HG03097 (cell line): ENCODE measurements around the gene NUMBL.
A peak's percentile ranks its signal among the peaks of the same experiment; 100 is the strongest.
"Not testable (repeated sequence)": the region's sequence is repeated elsewhere in the genome, so short reads cannot be mapped to it uniquely, and the experiment has no call there.

Source experiments
- ATAC-seq: cut with Tn5 transposase; IDR thresholded peaks from one replicate; pipeline ENCODE4 v1.9.1; 2021; ENCODE audit not compliant: unreplicated experiment, low FRiP score

The NUMBL gene

DNA sequence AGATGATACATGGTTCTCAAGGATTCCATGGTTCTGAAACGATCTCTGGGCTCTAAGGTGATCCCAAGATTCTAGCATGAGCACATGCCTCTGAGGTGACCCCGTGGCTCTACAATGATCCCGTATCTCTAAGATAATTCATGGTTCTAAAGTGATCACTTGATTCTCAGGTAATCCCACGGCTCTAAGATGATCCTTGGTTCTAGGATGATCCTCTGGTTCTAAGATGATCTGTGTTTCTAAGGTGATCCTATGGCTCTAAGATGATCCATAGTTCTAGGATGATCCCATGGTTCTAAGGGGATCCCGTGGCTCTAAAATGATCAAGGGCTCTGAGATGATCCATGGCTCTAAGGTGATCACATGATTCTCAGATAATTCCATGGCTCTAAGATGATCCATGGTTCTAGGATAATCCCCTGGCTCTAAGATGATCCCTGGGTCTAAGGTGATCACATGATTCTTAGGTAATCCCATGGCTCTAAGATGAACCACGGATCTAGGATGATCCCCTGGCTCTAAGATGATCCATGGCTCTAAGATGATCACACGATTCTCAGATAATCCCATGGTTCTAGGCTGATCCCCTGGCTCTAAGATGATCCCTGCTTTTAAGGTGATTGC lies 21.3 kb downstream of the NUMBL start:
- ATAC-seq = no peak

DNA sequence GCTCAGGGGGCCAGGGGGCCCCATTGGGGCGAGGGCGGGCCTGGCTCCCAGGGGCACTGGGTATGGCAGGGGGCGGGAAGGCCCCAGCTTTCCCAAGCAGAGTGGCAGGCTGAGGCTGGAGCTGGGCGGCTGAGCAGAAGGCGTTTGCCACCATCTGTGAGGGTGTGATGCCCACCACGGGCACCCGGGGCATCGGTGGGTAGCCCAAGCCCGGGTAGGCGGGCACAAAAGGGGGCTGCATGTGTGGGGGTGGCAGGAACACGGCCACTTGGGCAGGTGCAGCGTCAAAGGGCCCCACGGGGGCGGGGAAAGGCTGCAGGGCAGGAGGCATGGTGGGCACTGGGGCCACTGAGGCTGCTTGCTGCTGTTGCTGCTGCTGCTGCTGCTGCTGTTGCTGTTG lies 22.8 kb downstream of the NUMBL start:
- no peak for ATAC-seq

DNA sequence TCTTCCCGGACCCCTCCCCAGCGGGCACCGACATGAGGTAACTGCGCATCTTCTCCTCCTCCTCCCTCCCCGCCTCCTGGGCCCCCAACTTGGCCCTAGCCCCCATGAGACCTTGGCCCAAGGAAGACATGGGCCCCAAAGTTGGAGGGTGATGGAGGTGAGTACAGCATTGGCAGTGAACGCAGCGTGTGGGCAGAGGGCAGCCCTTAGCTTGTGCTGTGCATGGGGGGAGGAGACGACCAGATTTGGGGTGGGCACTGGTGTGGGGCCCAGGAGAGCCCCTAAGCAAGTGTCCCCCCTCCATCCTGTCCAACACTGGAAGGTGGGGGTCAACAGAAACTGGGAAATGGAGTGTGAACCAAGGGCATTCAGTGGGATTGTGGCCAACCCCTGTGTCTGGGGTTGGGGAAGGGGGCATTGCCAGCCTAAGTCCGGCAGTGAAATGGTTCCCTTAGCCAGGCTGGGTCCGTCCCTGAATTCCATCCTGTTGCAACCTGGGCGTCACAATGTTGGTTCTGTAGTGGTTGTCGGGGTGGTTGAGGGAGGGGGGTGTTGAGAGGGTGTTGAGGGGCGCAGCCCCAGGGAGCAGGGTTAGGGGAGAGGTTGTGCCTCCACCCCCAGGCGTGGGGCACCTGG lies 23.5 kb downstream of the NUMBL start:
- ATAC-seq = no peak

DNA sequence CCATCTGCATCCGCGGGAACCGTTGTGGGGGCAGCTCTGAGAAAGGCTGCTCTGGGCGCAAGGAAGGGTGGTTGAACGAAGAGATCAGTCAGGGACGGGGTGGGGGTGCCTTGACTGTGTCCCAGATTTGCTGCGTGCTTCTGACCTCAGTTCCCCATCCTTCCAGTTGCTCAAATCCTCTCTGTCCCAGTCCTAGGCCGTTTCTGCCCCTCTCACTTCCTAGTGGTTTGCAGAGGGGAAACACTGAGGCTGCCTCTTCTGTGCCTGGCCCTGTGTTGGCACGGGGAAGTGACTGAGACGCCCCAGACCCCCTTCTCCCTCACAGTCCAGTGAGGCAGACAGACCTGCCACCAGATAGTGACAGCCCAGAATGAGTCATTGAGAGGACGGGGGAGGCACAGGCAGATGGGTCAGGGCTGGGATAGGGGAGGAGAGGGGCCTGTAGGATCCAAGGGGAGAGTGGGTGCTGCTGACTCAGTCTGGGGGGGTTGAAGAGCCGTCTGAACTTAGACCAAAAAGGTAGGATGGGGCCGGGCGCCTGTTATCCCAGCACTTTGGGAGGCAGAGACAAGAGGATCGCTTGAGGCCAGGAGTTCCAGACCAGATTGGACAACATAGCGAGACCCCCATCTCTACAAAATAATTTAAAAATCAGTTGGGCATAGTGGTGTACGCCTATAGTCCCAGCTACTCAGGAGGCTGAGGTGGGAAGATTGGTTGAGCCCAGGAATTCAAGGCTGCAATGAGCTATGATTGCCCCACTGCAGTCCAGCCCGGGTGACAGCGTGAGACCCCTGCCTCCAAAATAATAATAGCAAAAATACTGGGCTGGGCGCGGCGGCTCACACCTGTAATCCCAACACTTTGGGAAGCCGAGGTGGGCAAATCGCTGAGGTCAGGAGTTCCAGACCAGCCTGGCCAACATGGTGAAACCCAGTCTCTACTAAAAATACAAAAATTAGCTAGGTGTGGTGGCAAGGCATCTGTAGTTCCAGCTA lies 26.5 kb downstream of the NUMBL start:
- ATAC-seq = no peak

DNA sequence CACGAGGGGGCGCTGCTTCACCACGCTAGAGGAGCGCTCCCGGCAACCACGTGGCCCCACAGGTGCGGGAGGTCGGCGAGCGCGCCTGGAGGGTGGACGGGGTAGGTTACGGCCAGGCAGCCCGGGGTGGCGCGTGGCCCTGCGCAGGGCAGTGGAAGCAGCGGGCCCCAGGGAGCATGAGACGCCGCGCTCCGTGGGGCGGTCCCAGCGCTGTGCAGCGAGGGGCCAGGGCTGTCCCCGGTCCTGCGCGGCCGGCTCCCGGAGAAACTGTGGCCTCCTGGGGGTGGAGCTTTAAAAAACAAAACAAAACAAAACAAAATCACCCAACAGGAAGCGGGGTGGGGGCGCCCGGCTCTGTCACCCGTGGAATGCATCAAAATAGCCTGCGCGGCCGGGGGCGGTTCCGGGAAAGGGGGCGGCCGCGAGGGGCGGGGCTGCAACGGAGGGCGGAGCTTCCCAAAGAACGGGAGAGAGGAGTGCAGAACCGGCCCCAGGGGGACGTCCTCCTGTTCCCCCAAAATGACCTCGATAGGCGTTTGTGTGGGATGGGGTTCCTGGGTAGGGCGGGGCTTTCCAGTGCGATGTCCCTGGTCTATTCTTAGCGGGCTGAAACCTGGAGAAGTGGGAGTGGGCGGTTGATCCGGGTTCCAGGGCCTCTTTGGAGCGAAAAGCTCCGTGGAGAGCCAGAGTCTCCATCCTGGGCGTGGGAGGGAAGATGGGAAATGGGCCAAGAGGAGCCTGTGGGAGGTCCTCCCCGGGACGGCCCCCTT lies 27.3 kb downstream of the NUMBL start:
- peak; percentile 93 for ATAC-seq

DNA sequence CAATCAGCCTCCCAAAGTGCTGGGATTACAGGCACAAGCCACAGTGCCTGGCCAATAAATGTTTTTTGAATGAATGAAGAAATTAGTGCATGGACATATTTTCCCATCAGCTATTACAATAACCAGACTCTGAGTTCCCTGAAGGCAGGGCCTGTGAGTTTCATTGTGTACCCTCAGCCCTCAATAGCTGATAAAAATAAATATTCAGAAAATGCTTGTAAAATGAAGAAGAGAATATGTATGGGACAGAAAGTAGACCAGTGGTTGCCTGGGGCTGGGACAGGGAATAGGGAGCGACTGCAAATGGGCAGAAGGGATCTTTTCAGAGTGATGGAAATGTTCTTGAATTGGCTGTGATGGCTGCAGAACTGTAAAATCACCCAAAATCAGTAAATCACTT lies 28.8 kb downstream of the NUMBL start:
- no peak for ATAC-seq

DNA sequence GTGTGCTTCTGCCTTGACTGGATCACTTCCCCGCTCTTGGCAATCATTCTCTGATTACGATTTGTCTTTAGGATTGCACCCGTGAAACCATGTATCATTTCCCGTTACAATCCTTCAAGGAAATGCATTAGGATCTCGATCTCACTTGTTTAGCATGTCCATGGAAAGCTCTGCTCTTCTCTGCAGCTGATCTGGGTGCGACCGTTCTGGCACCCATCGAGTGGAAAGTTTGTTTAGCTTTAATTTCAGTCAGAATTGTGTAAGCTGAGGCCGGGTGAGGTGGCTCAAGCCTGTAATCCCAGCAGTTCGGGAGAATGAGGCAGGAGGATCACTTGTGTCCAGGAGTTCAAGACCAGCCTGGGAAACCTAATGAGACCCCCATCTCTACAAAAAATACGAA lies 30.9 kb downstream of the NUMBL start:
- ATAC-seq = no peak

DNA sequence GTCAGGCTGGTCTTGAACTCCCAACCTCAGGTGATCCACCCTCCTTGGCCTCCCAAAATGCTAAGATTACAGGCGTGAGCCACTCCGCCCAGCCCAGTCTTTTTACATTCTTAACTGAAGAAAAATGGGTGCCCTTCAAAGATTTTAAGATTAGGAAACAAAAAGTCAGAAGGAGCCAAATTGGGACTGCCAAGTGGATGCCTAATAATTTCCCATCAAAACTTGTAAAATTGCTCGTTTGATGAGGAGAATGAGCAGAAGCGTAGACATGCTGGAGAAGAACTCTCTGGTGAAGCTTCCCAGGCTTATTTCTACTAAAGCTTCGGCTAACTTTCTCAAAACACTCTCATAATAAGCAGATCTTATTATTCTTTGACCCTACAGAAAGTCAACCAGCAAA lies 31.3 kb downstream of the NUMBL start:
- no peak for ATAC-seq

DNA sequence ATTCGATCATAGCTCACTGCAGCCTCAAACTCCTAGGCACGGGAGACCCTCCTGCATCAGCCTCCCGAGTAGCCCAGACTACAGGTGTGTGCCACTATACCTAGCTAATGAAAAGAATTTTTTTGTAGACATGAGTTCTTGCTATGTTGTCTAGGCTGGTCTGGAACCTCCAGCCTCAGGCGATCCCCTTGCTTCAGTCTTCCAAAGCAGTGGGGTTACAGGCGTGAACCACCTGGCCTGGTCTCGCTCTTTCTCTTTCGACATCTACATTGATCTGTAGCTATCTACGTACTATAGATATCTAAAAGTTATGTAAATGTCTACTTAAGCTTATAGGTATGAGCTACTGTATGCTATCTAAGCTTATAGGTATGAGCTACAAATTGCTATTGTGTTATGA lies 32.4 kb downstream of the NUMBL start:
- no peak for ATAC-seq

DNA sequence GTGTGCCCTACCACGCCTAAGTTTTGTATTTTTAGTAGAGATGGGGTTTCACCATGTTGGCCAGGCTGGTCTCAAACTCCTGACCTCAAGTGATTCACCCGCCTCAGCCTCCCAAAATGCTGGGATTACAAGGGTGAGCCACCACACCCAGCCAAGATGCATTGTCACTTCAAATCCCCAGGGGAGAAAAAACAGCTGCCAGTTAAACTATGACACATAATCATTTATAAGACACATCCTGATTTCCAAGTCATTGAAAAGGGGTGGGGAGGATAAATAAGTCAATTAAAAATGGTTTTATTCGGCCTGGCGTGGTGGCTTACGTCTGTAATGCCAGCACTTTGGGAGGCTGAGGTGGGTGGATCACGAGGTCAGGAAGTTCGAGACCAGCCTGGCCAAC lies 34.8 kb downstream of the NUMBL start:
- ATAC-seq = not testable (repeated sequence)

DNA sequence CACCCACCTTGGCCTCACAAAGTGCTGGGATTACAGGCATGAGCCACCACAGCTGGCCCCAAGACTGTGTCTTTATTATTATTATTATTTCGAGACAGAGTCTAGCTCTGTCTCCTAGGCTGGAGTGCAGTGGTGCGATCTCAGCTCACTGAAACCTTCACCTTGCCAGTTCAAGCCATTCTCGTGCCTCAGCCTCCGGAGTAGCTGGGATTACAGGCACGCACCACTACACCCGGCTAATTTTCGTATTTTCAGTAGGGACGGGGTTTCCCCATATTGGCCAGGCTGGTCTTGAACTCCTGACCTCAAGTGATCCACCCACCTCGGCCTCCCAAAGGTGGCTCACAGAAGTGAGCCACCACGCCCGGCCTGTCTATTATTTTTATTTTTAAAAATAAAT lies 38.1 kb downstream of the NUMBL start:
- not testable (repeated sequence) for ATAC-seq

DNA sequence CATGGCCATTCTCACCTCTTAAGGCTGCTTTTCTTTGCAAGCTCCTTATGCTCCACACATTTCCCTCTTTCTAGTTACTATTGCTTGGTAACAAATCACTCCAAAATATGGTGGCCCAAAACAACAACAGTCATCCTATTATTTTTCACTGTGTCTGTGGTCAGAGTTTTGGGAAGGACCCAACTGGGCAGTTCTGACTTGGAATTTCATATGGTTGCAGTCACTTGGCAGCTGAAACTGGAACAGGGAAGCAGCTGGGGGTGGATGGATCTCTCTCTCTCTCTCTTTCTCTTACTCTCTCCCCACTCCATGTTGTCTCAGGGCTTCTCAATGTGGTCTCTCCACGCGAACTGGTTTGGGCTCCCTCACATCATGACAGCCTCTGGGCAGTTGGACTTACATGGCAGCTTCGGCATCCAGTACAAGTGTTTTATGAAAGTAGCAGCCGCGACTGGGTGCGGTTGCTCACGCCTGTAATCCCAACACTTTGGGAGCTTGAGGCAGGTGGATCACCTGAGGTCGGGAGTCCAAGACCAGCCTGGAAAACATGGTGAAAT lies 39.6 kb downstream of the NUMBL start:
- no peak for ATAC-seq

DNA sequence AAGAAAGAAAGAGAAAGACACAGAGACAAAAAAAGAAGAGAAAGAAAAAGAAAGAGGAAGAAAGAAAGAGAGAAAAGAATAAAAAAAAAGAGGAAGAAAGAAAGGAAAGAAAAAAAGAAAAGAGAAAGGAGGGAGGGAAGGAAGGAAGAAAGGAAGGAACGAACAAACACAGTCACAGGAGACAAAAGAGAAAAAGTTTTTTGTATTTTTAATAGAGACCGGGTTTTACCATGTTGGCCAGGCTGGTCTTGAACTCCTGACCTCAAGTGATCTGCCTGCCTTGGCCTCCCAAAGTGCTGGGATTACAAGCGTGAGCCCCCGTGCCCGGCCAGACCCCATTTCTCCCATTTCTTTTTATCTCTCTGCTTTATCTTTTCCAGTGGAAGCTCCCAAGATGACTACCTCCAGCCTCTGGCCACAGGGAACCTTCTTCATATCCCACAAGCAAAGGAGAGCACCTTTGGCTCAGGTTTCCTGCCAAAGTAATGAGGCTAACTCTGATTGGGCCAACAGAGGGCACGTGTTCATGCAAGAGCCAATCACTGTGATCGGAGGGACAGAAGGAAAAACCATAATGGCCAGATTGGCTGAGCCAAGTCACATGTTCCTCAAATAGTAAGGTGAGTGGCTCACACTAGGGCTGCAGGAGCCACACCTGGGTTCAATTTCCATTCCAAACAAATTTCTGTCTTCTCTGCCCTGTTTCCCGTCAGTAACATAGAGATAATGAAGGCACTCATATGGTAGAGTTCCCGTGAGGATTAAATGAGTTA lies 40.4 kb downstream of the NUMBL start:
- ATAC-seq = not testable (repeated sequence)

DNA sequence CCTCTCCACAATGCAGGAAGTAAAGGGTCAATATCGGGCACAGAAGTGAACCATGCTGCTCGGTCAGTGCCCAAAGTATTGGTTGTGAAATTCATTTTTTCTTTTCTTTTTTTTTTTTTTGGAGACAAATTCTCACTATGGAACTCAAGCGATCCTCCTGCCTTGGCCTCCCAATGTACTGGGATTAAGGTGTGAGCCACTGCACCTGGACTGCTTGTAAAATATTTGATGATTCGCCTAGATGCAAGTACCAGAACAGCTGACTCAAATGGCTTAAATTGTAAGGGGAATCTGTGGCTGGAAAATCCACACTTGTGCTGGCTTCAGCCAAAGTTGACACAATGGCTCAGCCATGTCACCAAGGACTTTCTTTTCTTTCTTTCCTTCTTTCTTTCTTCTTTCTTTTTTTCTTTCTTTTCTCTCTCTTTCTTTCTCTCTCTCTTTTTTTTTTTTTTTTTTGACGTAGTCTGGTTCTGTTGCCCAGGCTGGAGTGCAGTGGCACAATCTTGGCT lies 43.7 kb downstream of the NUMBL start:
- ATAC-seq = no peak

DNA sequence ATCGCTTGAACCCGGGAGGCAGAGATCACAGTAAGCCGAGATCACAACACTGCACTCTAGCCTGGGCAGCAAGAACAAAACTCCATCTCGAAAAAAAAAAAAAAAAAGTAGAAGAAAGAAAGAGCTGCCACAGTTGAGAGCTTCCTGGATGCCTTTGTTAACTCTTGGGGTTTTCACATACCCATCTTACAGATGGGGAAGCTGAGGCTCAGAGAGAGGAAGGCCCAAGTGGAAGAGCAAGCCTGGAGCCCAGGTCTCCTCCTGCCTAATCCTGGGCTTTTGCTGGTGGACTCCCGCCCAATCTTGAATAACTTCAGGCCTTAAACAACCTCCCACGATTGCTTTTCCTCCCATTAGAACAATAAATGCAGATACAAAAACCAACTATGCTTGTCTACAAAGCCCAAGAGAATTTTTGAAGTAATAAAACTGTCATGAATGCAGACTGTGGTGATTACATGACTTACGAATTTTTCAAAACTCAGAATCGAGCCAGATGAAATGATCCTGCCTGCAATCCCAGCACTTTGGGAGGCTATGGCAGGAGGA lies 47.6 kb downstream of the NUMBL start:
- ATAC-seq = no peak

DNA sequence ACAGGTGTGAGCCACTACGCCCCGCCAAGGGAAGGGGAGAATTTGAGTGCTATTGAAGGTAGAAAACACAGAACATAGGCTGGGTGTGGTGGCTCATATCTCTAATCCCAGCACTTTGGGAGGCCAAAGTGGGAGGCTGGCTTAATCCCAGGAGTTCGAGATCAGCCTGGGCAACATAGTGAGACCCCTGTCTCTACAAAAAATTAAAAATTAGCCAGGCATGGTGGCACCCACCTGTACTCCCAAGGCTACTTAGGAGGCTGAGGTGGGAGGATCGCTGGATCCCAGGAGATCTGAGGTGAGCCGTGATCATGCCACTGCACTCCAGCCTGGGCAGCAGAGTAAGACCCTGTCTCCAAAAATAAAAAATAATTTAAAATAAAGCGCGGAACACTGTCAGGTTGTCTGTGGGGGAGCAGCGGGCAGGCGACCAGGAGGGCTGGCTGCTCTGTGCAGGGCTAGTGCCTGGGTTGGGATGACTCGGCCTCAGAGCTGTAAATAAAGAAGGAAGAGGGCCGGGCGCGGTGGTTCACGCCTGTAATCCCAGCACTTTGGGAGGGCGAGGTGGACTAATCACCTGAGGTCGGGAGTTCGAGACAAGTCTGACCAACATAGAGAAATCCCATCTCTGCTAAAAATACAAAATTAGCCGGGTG lies 48.3 kb downstream of the NUMBL start:
- ATAC-seq = no peak

DNA sequence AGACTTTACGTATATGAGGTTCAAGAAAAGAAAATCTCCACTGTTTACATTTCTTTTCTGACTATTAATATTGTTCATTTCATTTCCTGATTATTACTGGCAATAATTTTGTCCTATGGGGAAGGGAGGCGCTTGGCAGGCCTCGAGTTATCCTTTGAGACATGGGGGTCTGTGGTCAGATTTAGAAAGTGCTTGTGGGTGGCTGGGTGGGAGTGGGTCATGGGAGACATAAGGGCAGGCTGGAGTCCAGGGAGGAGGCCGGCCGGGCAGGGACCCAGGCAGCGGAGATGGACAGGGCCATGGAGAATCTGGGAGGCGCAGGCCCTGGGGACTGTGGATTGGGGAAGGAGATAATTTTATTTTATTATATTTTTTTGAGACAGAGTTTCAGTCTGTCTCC lies 49.2 kb downstream of the NUMBL start:
- no peak for ATAC-seq

DNA sequence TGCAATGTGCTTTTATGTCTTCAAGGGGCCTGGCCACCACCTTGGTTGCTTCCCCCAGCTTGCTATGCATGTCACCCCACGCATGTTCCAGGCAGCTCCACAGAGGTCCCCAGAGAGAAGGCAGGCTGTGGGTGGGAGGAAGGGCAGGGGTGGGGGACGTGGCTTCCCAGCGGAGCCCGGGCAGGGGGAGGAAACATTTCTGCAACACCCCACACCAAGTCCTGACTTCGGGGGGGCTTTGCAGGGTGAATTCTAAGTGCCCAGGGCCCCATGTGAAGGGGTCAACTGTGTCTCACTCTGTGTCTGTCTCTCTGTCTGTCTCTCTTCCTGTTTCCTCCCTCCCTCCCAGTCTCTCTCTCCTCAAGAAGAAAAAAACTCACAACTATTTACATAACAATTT lies 49.7 kb downstream of the NUMBL start:
- ATAC-seq = no peak

DNA sequence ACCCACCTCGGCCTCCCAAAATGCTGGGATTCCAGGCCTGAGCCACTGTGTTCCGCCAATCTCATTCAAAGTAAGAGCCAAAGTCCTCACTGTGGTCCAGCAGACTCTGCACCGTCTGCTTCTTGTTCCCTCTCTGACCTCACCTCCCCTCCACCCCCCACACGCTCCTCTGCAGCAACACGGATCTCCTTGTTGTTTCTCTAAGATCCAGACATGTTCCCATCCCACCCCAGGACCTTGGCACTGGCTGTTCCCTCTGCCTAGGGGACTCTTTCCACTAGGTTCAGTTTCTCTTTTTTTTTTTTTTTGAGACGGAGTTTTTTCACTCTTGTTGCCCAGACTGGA lies 50.8 kb downstream of the NUMBL start:
- ATAC-seq = no peak
